ENCODE results near the gene PIK3IP1.

The PIK3IP1 gene

GRCh38 chr22:31271485-31271884 is 20.8 kb downstream of the PIK3IP1 start:
- Histone ChIP-seq H3K4ac (ENCODE audit: low read length) (no peak overlapping the region), H3K4me1 (ENCODE audit: control insufficient read depth in 2 of 2, insufficient read depth in 1 of 2, low read depth in 1 of 2, low read length in 2 of 2) (peaks cover 0 to 3% of the 10 kb centered on the region in 2 donors), H2AK5ac (ENCODE audit: low read depth, low read length) (no peak overlapping the region), H2BK15ac (ENCODE audit: low read length) (no peak overlapping the region), H3K27me3 (ENCODE audit: control insufficient read depth in 3 of 3, insufficient read depth in 3 of 3, low read depth in 1 of 3, low read length in 3 of 3) (no peaks in the 10 kb centered on the region), H2AFZ (ENCODE audit: low read length) (no peak overlapping the region), H3K36me3 (replicated peaks in 1 of 2; ENCODE audit: control insufficient read depth in 2 of 2, insufficient read depth in 2 of 2, low read length in 2 of 2) (peaks cover 32 to 81% of the 10 kb centered on the region in 2 donors), H3K79me1 (ENCODE audit: low read depth, low read length) (no peaks in the 10 kb centered on the region), H2BK5ac (ENCODE audit: low read length) (no peak overlapping the region), H3K14ac (ENCODE audit: low read length) (no peak overlapping the region), H3K9me3 (replicated peaks in 1 of 2; ENCODE audit: control insufficient read depth in 2 of 2, insufficient read depth in 1 of 2, low read depth in 1 of 2, low read length in 2 of 2) (no peaks in the 10 kb centered on the region), H3K27ac (replicated peaks; ENCODE audit: low read length) (no peak overlapping the region), H3K23ac (ENCODE audit: low read depth, low read length, poor library complexity) (no peak overlapping the region), H4K91ac (ENCODE audit: low read depth, low read length, poor library complexity) (no peak overlapping the region), H3K9ac (ENCODE audit: low read depth, low read length, poor library complexity) (no peak overlapping the region), H2BK120ac (ENCODE audit: low read depth, low read length) (no peak overlapping the region), H4K8ac (ENCODE audit: low read depth, low read length) (no peak overlapping the region), H3K18ac (ENCODE audit: low read length) (no peak overlapping the region), H3K4me3 (ENCODE audit: low read length in 2 of 2) (no peak overlapping the region), H2BK12ac (ENCODE audit: low read length) (no peak overlapping the region), H3K4me2 (ENCODE audit: insufficient read depth, low read length, poor library complexity, severe bottlenecking) (no peak overlapping the region)
- no peak for DNase-seq (ENCODE audit: low spot score)
- WGBS, 2 donors (ENCODE audit: extremely low coverage in 2 of 2, insufficient read length in 2 of 2, insufficient replicate concordance in 1 of 2) = no CpG with 5 or more reads among the region's 3 CpGs

DNA sequence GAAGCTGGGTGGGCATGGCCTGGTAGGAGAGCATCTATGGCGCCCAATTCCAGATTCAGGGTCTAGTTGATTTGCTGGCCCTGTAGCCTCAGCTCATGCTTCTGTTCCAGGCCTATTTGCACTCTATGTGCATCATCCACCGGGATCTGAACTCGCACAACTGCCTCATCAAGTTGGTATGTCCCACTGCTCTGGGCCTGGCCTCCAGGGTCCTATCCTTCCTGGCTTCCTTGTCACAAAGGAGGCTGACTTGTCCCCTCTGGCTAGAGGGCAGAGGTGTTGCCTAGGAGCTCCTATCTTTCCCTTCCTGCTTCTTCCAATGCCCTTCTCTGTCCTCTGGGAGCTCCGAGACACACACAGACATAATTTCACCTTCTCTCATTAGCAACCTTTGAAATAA is 21.3 kb downstream of the PIK3IP1 start:
- Histone ChIP-seq H3K36me3 (replicated peaks in 1 of 2; ENCODE audit: control insufficient read depth in 2 of 2, insufficient read depth in 2 of 2, low read length in 2 of 2) (peaks cover 35 to 83% of the 10 kb centered on the region in 2 donors), H3K23ac (ENCODE audit: low read depth, low read length, poor library complexity) (no peak overlapping the region), H3K27ac (replicated peaks; ENCODE audit: low read length) (no peak overlapping the region), H2BK12ac (ENCODE audit: low read length) (no peak overlapping the region), H3K4ac (ENCODE audit: low read length) (no peak overlapping the region), H2AK5ac (ENCODE audit: low read depth, low read length) (no peak overlapping the region), H3K79me1 (ENCODE audit: low read depth, low read length) (no peaks in the 10 kb centered on the region), H3K4me3 (ENCODE audit: low read length in 2 of 2) (no peak overlapping the region), H3K9ac (ENCODE audit: low read depth, low read length, poor library complexity) (peak overlapping the region; percentile 24), H4K8ac (ENCODE audit: low read depth, low read length) (no peak overlapping the region), H3K9me3 (replicated peaks in 1 of 2; ENCODE audit: control insufficient read depth in 2 of 2, insufficient read depth in 1 of 2, low read depth in 1 of 2, low read length in 2 of 2) (no peaks in the 10 kb centered on the region), H2BK15ac (ENCODE audit: low read length) (no peak overlapping the region), H3K27me3 (ENCODE audit: control insufficient read depth in 3 of 3, insufficient read depth in 3 of 3, low read depth in 1 of 3, low read length in 3 of 3) (no peaks in the 10 kb centered on the region), H2AFZ (ENCODE audit: low read length) (no peak overlapping the region), H4K91ac (ENCODE audit: low read depth, low read length, poor library complexity) (no peak overlapping the region), H3K14ac (ENCODE audit: low read length) (no peak overlapping the region), H2BK5ac (ENCODE audit: low read length) (no peak overlapping the region), H3K18ac (ENCODE audit: low read length) (no peak overlapping the region), H2BK120ac (ENCODE audit: low read depth, low read length) (no peak overlapping the region), H3K4me1 (ENCODE audit: control insufficient read depth in 2 of 2, insufficient read depth in 1 of 2, low read depth in 1 of 2, low read length in 2 of 2) (peaks cover 0 to 3% of the 10 kb centered on the region in 2 donors), H3K4me2 (ENCODE audit: insufficient read depth, low read length, poor library complexity, severe bottlenecking) (no peak overlapping the region)
- no peak for DNase-seq (ENCODE audit: low spot score)
- no CpG with 5 or more reads among the region's 4 CpGs for WGBS, 2 donors (ENCODE audit: extremely low coverage in 2 of 2, insufficient read length in 2 of 2, insufficient replicate concordance in 1 of 2)

DNA sequence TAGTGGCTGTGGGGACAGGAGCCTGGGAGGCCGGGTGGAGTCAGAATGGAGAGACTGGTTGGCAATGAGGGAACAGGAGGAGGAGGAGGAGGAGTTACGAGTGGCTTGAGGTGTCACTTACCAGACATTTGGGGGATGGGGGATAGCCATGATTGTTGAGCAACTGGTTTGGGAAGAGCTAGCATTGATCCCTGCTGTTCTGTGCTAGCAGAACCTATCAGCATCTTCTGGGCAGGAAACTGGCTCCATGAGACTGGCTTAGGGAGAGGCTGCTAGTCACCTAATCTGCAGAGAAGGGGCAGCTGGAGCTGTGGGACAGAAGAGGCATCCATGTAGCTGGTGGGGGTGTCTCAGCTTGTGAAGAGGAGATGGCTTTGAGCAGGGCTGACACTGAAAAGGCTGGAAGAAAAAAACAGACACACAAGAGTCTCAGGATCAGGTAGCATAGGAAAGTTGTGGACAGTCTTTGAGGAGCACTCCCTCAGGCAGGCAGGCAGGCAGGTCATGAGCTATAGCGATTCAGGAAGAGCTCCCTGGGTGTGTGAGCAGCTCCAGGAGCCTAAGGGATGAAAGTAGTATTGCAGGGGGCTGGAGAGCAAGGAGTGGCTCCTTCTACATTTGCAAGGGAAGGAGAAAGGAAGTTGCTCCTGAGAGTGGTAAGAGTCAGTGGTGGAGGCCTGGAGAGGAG is 22.3 kb downstream of the PIK3IP1 start:
- Histone ChIP-seq H3K9ac (ENCODE audit: low read depth, low read length, poor library complexity) (no peak overlapping the region), H2BK120ac (ENCODE audit: low read depth, low read length) (no peak overlapping the region), H2AK5ac (ENCODE audit: low read depth, low read length) (no peak overlapping the region), H3K14ac (ENCODE audit: low read length) (no peak overlapping the region), H2AFZ (ENCODE audit: low read length) (no peak overlapping the region), H3K27me3 (ENCODE audit: control insufficient read depth in 3 of 3, insufficient read depth in 3 of 3, low read depth in 1 of 3, low read length in 3 of 3) (no peaks in the 10 kb centered on the region), H3K4me3 (ENCODE audit: low read length in 2 of 2) (no peak overlapping the region), H3K27ac (replicated peaks; ENCODE audit: low read length) (no peak overlapping the region), H2BK5ac (ENCODE audit: low read length) (no peak overlapping the region), H3K4me2 (ENCODE audit: insufficient read depth, low read length, poor library complexity, severe bottlenecking) (no peak overlapping the region), H3K23ac (ENCODE audit: low read depth, low read length, poor library complexity) (no peak overlapping the region), H4K8ac (ENCODE audit: low read depth, low read length) (no peak overlapping the region), H2BK12ac (ENCODE audit: low read length) (no peak overlapping the region), H2BK15ac (ENCODE audit: low read length) (no peak overlapping the region), H3K36me3 (replicated peaks in 1 of 2; ENCODE audit: control insufficient read depth in 2 of 2, insufficient read depth in 2 of 2, low read length in 2 of 2) (peaks cover 35 to 80% of the 10 kb centered on the region in 2 donors), H3K4ac (ENCODE audit: low read length) (no peak overlapping the region), H3K9me3 (replicated peaks in 1 of 2; ENCODE audit: control insufficient read depth in 2 of 2, insufficient read depth in 1 of 2, low read depth in 1 of 2, low read length in 2 of 2) (no peaks in the 10 kb centered on the region), H3K18ac (ENCODE audit: low read length) (no peak overlapping the region), H3K4me1 (ENCODE audit: control insufficient read depth in 2 of 2, insufficient read depth in 1 of 2, low read depth in 1 of 2, low read length in 2 of 2) (peaks cover 0 to 3% of the 10 kb centered on the region in 2 donors), H4K91ac (ENCODE audit: low read depth, low read length, poor library complexity) (no peak overlapping the region), H3K79me1 (ENCODE audit: low read depth, low read length) (no peaks in the 10 kb centered on the region)
- WGBS, 2 donors (ENCODE audit: extremely low coverage in 2 of 2, insufficient read length in 2 of 2, insufficient replicate concordance in 1 of 2) = no CpG with 5 or more reads among the region's 3 CpGs
- DNase-seq (ENCODE audit: low spot score) = no peak

DNA sequence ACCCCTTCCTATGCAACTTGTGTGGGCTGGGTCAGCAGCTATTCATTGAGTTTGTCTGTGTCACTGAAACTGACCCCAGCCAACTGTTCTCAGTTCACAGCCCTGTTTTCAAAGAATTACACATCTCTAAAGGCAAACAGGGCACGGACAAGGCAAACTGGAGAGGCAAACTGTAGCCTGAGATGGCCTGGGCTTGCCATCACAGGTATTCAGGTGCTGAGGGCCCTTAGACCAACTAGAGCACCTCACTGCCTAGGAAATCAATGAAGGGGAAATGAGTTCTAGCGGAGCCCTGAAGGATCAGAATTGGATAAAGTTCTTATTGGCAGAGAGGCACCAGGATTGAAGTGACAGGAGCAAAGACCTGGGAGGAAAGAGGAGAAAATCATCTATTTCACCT is 24.0 kb downstream of the PIK3IP1 start:
- Histone ChIP-seq H3K4me1 (ENCODE audit: control insufficient read depth in 2 of 2, insufficient read depth in 1 of 2, low read depth in 1 of 2, low read length in 2 of 2) (peaks cover 0 to 3% of the 10 kb centered on the region in 2 donors), H4K8ac (ENCODE audit: low read depth, low read length) (no peak overlapping the region), H3K23ac (ENCODE audit: low read depth, low read length, poor library complexity) (peak overlapping the region; percentile 56), H2AK5ac (ENCODE audit: low read depth, low read length) (no peak overlapping the region), H2BK12ac (ENCODE audit: low read length) (no peak overlapping the region), H3K4ac (ENCODE audit: low read length) (no peak overlapping the region), H4K91ac (ENCODE audit: low read depth, low read length, poor library complexity) (no peak overlapping the region), H3K18ac (ENCODE audit: low read length) (no peak overlapping the region), H3K27me3 (ENCODE audit: control insufficient read depth in 3 of 3, insufficient read depth in 3 of 3, low read depth in 1 of 3, low read length in 3 of 3) (no peaks in the 10 kb centered on the region), H3K4me2 (ENCODE audit: insufficient read depth, low read length, poor library complexity, severe bottlenecking) (no peak overlapping the region), H2AFZ (ENCODE audit: low read length) (no peak overlapping the region), H3K27ac (replicated peaks; ENCODE audit: low read length) (no peak overlapping the region), H3K14ac (ENCODE audit: low read length) (no peak overlapping the region), H3K9ac (ENCODE audit: low read depth, low read length, poor library complexity) (no peak overlapping the region), H3K4me3 (ENCODE audit: low read length in 2 of 2) (no peak overlapping the region), H2BK5ac (ENCODE audit: low read length) (no peak overlapping the region), H3K36me3 (replicated peaks in 1 of 2; ENCODE audit: control insufficient read depth in 2 of 2, insufficient read depth in 2 of 2, low read length in 2 of 2) (peaks cover 27 to 78% of the 10 kb centered on the region in 2 donors), H3K9me3 (replicated peaks in 1 of 2; ENCODE audit: control insufficient read depth in 2 of 2, insufficient read depth in 1 of 2, low read depth in 1 of 2, low read length in 2 of 2) (no peaks in the 10 kb centered on the region), H3K79me1 (ENCODE audit: low read depth, low read length) (no peaks in the 10 kb centered on the region), H2BK120ac (ENCODE audit: low read depth, low read length) (no peak overlapping the region), H2BK15ac (ENCODE audit: low read length) (no peak overlapping the region)
- no peak for DNase-seq (ENCODE audit: low spot score)
- WGBS, 2 donors (ENCODE audit: extremely low coverage in 2 of 2, insufficient read length in 2 of 2, insufficient replicate concordance in 1 of 2) = no CpG with 5 or more reads among the region's 2 CpGs

Measured in neuronal stem cell (in vitro differentiated cells).